GM18505 (cell line): ENCODE data around the gene SLC66A2.
"Not testable (repeated sequence)": the region's sequence is repeated elsewhere in the genome, so short reads cannot be mapped to it uniquely, and the experiment has no call there.

Source experiments
- ATAC-seq: cut with Tn5 transposase; IDR thresholded peaks from one replicate; pipeline ENCODE4 v1.9.1; 2021; ENCODE audit not compliant: unreplicated experiment
- POLR2A ChIP-seq: IDR thresholded peaks from 4 replicates; pipeline ENCODE4 v1.6.1; 2011; ENCODE audit warnings: borderline replicate concordance; ENCODE audit not compliant: insufficient read depth, insufficient read length; ENCODE audit errors: extremely low read depth

The SLC66A2 gene

GRCh38 chr18:79897940-79898625 is 53.4 kb downstream of the SLC66A2 start:
- ATAC-seq: no peak
- no peak for TF ChIP-seq POLR2A

GRCh38 chr18:79896738-79897137 is 54.7 kb downstream of the SLC66A2 start:
- TF ChIP-seq POLR2A: no peak
- ATAC-seq: no peak

GRCh38 chr18:79890674-79891073 is 60.8 kb downstream of the SLC66A2 start:
- TF ChIP-seq POLR2A: no peak
- ATAC-seq: no peak

- no peak for ATAC-seq
- TF ChIP-seq POLR2A: no peak
These were observed 61.9 kb downstream of the SLC66A2 start for GRCh38 chr18:79889569-79889968.

- no peak for TF ChIP-seq POLR2A
- ATAC-seq: no peak
These were observed 63.4 kb downstream of the SLC66A2 start for GRCh38 chr18:79888016-79888415.

GRCh38 chr18:79887181-79888000 is 64.1 kb downstream of the SLC66A2 start:
- ATAC-seq: no peak
- TF ChIP-seq POLR2A: no peak

GRCh38 chr18:79884963-79885728 is 66.3 kb downstream of the SLC66A2 start:
- TF ChIP-seq POLR2A: no peak
- no peak for ATAC-seq

- ATAC-seq: no peak
- no peak for TF ChIP-seq POLR2A
These were observed 67.0 kb downstream of the SLC66A2 start for GRCh38 chr18:79884294-79884962.

GRCh38 chr18:79883461-79884293 is 67.8 kb downstream of the SLC66A2 start:
- ATAC-seq: no peak
- no peak for TF ChIP-seq POLR2A

GRCh38 chr18:79882522-79883241 is 68.8 kb downstream of the SLC66A2 start:
- ATAC-seq: no peak
- no peak for TF ChIP-seq POLR2A

GRCh38 chr18:79881695-79882094 is 69.8 kb downstream of the SLC66A2 start:
- no peak for TF ChIP-seq POLR2A
- ATAC-seq: no peak

GRCh38 chr18:79879566-79879965 is 71.9 kb downstream of the SLC66A2 start:
- TF ChIP-seq POLR2A: no peak

GRCh38 chr18:79878741-79879378 is 72.6 kb downstream of the SLC66A2 start:
- ATAC-seq: no peak
- no peak for TF ChIP-seq POLR2A

More at GRCh38 chr18:79879566-79879965, 71.9 kb downstream of the SLC66A2 start:
- ATAC-seq: no peak

- not testable (repeated sequence) for ATAC-seq
These were observed 73.2 kb downstream of the SLC66A2 start for GRCh38 chr18:79878246-79878645.
